ENCODE data around the gene LEFTY1.
"Not testable (repeated sequence)": the region's sequence is repeated elsewhere in the genome, so short reads cannot be mapped to it uniquely, and the experiment has no call there.

LEFTY1 gene

DNA sequence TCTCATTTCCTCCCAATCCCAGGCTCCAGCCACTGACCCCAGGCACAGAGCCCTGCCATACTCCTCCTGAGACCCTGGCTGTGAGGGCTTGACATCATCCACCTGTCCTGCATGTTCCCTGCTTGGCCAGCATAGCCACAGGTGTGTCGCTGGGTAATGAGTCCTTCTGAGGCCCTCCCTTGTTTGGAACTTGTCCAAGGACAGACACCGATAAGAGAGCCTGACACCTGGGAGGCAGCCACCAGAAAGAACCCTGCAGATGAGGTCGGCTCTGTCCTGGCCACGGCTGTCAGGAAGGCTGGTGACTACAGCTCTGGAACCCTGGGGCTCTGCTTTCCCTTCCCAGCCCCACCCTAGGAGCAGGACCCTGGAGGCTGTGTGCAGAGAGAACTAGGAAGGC is 41.3 kb downstream of the LEFTY1 start:
- no peak for DNase-seq

DNA sequence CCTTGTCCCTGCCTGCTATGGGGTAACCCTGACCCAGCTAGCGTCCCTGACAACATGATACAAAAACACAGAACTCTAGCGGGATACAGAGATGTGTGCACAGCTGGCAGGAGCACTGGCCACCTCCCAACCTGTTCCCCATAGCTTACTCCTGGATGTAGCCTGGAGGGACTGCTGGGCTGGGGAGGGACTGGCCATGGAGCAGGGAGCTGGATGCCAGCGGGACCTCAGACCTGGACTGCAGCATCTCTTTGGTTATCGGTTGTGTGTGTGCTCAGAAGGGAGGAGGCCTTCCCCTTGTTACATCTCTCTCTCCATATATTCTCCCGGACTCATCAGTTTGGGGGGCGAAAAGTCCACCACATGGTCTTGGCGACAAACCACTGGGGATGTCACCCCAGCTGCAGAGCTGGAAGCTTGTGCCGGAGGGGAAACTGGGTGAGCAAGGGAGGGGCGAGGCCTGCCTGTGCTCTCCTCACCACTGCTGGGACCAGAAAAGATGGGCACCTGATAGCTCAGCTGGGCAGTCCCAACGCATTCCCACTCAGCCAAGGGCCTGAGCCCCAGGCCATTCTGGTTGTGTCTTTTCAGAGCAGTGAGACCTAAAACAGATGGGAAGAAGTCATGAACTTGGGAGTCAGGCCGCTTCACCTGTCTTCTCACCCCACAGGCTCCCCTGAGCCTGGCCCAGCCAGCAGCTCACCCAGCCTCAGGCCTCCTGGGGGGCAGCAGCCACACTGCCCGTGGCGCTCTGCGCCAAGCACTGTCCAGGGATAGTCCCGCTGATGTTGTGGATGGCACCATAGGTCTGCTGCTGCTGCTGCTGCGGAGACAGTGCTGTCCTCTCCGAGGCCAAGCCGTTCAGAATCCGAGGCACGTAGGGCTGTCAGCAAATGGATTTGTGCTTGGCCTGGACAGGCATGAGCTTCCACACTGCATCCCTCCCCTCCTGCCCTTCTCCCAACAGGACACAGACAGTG is 42.3 kb downstream of the LEFTY1 start:
- DNase-seq: no peak

- no peak for DNase-seq
Measured at GRCh38 chr1:225845571-225846259, 43.2 kb downstream of the LEFTY1 start.

GRCh38 chr1:225845097-225845496 is 43.8 kb downstream of the LEFTY1 start:
- DNase-seq: no peak

GRCh38 chr1:225844236-225845061 is 44.5 kb downstream of the LEFTY1 start:
- no peak for DNase-seq

DNA sequence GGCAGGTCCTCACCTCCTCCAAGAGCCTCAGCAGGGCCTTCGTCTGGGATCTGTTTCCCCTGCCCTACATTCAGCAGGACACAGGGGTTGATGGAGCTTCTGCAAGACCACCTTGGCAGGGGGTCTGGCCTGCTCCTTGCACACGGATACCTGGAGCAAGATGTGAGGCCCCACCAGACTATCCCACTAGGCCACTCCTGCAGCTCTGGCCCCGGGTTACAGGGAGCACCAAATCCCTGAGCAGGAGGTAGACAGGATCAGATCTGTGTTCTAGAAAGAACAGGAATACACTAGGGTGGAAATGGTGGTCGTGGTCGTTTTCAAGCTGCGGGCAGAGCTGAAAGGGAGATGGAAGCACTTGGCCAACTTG is 45.5 kb downstream of the LEFTY1 start:
- no peak for DNase-seq

GRCh38 chr1:225842788-225843425 is 46.0 kb downstream of the LEFTY1 start:
- DNase-seq: no peak

- DNase-seq: no peak
Measured at GRCh38 chr1:225842074-225842473, 46.9 kb downstream of the LEFTY1 start.

DNA sequence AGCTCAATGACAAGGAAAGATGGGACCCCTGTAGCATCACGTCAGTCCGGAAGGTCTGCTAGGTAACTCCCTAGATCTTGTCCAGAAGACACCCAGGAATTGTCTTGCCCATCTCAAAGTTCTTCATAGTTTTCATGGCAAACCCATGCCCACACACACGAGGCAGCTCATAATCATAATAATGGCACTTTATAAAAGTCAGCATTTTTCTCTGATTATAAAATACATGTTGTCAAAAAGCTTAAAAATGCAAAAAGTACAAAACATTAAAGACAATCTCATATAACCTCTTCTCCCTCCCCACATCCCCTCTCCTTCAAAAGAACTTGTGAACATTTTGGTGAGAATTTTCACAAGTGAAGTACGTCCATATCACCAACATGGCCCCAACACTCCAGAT is 48.2 kb downstream of the LEFTY1 start:
- no peak for DNase-seq

GRCh38 chr1:225840223-225840610 is 48.7 kb downstream of the LEFTY1 start:
- DNase-seq: no peak

GRCh38 chr1:225838793-225839192 is 50.2 kb downstream of the LEFTY1 start:
- no peak for DNase-seq

- DNase-seq: not testable (repeated sequence)
Measured at GRCh38 chr1:225836296-225836695, 52.6 kb downstream of the LEFTY1 start.

Data from NCI-H1417 treated with DMSO at 0.1 percent for 48 hours (cell line).